Peyer's patch (tissue), 4 donors: ENCODE results near the gene HMX2. TPM values are rescaled to one million over a fixed set of nuclear protein-coding genes. Genes with fewer than 3 reads are reported as not detected.

ENCODE experiments used
- DNase-seq, 3 donors: peaks; one replicate each; pipeline ENCODE4 v3.0.0-alpha.2; 2017 to 2019
- H3K27ac ChIP-seq, 4 donors: fragments of 200-600 bp; sonication (generic); one replicate each; pipeline ENCODE4 v1.5.1; 2016 to 2019
- H3K27me3 ChIP-seq, 2 donors: fragments of 200-600 bp; sonication (generic); one replicate each; pipeline ENCODE4 v1.5.1; 2019
- H3K36me3 ChIP-seq, 3 donors: fragments of 200-600 bp; sonication (generic); one replicate each; pipeline ENCODE4 v1.5.1; 2016 to 2019
- H3K4me1 ChIP-seq, 4 donors: fragments of 200-600 bp; sonication (generic); one replicate each; pipeline ENCODE4 v1.5.1; 2016 to 2019
- H3K4me3 ChIP-seq, 4 donors: fragments of 200-600 bp; sonication (generic); 1 replicate in 3 of 4; 2 replicates in 1 of 4; pipeline ENCODE4 v1.5.1; 2016 to 2019; ENCODE audit warnings: mild to moderate bottlenecking in 1 of 4
- H3K9me3 ChIP-seq, 4 donors: fragments of 200-600 bp; sonication (generic); one replicate each; pipeline ENCODE4 v1.5.1; 2016 to 2019; ENCODE audit warnings: mild to moderate bottlenecking in 1 of 4
- POLR2A ChIP-seq, 2 donors: fragments of 450-650 bp; IDR thresholded peaks; one replicate each; pipeline ENCODE4 v1.5.1; 2017; ENCODE audit warnings: antibody characterized with exemption in 2 of 2, mild to moderate bottlenecking in 2 of 2, moderate library complexity in 2 of 2
- total RNA-seq, 4 donors: library from RNA; depleted of rRNA; stranded (reverse); fragments of >200 nt; gene quantifications; one replicate each; pipeline ENCODE4 v1.1.0, GENCODE V29; 2016
- TF ChIP-seq, protein P1 (sequence below), 6 experiments: fragments of 450-650 bp in 4 of 6; fragments of 200-600 bp in 2 of 6; sonication (generic) in 1 of 6; IDR thresholded peaks; one replicate each; pipeline ENCODE4 v1.5.1; 2017 to 2019; ENCODE audit warnings: antibody characterized with exemption in 6 of 6, mild to moderate bottlenecking in 3 of 6, moderate library complexity in 1 of 6

Gene HMX2
- total RNA-seq, 4 donors from 2014 or later: 1.0 TPM; not detected in 3

DNA sequence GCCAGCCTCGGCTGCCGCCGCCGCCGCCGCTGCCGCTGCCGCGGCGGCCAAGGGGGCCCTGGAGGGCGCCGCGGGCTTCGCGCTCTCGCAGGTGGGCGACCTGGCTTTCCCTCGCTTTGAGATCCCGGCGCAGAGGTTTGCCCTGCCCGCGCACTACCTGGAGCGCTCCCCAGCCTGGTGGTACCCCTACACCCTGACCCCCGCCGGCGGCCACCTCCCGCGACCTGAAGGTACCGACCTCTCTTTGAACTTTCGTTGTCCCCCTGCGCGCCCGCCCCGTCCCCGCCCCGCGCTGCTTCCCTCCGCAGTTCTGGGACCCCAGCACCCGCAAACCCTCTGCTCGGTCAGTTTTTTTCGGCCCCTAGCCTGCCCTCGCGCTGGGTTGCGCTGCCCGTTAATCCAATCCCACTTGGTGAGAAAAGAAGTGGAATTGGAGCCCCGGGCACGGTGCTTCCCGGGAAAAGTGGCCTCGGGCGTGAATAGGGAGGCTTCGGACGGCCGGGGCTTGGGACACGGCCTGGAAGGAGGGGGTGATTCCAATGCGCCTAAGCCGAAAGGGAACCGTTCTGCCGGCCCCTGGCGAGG, 11.6 kb upstream of the HMX2 start:
- H3K27ac ChIP-seq: no peak overlapping the region
- peaks cover 0 to 90% of the 10 kb centered on the region in 2 donors for H3K27me3 ChIP-seq
- no peaks in the 10 kb centered on the region for H3K9me3 ChIP-seq
- DNase-seq: no peak
- peak overlapping the region; percentile 22 to 55 (median 50) for H3K4me3 ChIP-seq
- H3K4me1 ChIP-seq: peaks cover 0 to 54% (median 28%) of the 10 kb centered on the region in 4 donors
- TF ChIP-seq POLR2A (IDR thresholded peaks at IDR 0.05): no peak
- TF ChIP-seq, protein P1, sequence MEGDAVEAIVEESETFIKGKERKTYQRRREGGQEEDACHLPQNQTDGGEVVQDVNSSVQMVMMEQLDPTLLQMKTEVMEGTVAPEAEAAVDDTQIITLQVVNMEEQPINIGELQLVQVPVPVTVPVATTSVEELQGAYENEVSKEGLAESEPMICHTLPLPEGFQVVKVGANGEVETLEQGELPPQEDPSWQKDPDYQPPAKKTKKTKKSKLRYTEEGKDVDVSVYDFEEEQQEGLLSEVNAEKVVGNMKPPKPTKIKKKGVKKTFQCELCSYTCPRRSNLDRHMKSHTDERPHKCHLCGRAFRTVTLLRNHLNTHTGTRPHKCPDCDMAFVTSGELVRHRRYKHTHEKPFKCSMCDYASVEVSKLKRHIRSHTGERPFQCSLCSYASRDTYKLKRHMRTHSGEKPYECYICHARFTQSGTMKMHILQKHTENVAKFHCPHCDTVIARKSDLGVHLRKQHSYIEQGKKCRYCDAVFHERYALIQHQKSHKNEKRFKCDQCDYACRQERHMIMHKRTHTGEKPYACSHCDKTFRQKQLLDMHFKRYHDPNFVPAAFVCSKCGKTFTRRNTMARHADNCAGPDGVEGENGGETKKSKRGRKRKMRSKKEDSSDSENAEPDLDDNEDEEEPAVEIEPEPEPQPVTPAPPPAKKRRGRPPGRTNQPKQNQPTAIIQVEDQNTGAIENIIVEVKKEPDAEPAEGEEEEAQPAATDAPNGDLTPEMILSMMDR (IDR thresholded peaks at IDR 0.05): no peak
- no peaks in the 10 kb centered on the region for H3K36me3 ChIP-seq

GRCh38 chr10:123136806-123137642, 10.9 kb upstream of the HMX2 start:
- TF ChIP-seq, protein P1 (IDR thresholded peaks at IDR 0.05): no peak
- TF ChIP-seq POLR2A (IDR thresholded peaks at IDR 0.05): no peak
- H3K4me3 ChIP-seq: peak overlapping the region; percentile 2 to 55 (median 50)

DNA sequence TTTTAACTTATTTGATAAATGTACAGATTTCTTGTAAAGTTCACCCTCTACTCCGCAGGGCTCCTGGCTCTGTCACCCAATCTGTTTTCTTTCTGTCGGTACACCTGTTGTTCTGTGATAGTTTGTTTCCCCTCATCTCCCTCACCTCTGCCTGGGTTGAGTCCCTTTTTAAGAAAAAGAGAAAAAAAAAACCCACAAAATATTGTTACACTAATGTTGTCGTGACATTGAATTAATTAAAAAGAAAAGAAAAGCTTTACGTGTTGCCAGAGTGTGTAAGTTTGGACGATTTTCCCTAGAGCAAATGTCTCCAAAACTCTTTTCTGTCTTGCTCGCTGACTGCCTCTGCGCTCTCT, 8.8 kb upstream of the HMX2 start:
- Histone ChIP-seq H3K4me1 (peaks cover 0 to 38% (median 19%) of the 10 kb centered on the region in 4 donors), H3K9me3 (no peaks in the 10 kb centered on the region), H3K27ac (no peak overlapping the region), H3K4me3 (no peak overlapping the region), H3K36me3 (no peaks in the 10 kb centered on the region), H3K27me3 (peaks cover 0 to 92% of the 10 kb centered on the region in 2 donors)
- TF ChIP-seq POLR2A (IDR thresholded peaks at IDR 0.05): no peak
- TF ChIP-seq, protein P1 (IDR thresholded peaks at IDR 0.05): no peak
- no peak for DNase-seq

More at GRCh38 chr10:123136806-123137642, 10.9 kb upstream of the HMX2 start:
- peaks cover 0 to 96% of the 10 kb centered on the region in 2 donors for H3K27me3 ChIP-seq
- H3K27ac ChIP-seq: no peak overlapping the region
- no peaks in the 10 kb centered on the region for H3K9me3 ChIP-seq
- H3K36me3 ChIP-seq: no peaks in the 10 kb centered on the region
- DNase-seq: no peak
- H3K4me1 ChIP-seq: peaks cover 0 to 54% (median 28%) of the 10 kb centered on the region in 4 donors

GRCh38 chr10:123139521-123140163, 8.3 kb upstream of the HMX2 start:
- Histone ChIP-seq H3K27ac (no peak overlapping the region), H3K27me3 (peaks cover 0 to 87% of the 10 kb centered on the region in 2 donors), H3K4me1 (peaks cover 0 to 33% (median 18%) of the 10 kb centered on the region in 4 donors), H3K4me3 (no peak overlapping the region), H3K9me3 (no peaks in the 10 kb centered on the region), H3K36me3 (no peaks in the 10 kb centered on the region)
- TF ChIP-seq POLR2A (IDR thresholded peaks at IDR 0.05): no peak
- TF ChIP-seq, protein P1 (IDR thresholded peaks at IDR 0.05): no peak
- peak in 1 of 3 donors; percentile 53 for DNase-seq

DNA sequence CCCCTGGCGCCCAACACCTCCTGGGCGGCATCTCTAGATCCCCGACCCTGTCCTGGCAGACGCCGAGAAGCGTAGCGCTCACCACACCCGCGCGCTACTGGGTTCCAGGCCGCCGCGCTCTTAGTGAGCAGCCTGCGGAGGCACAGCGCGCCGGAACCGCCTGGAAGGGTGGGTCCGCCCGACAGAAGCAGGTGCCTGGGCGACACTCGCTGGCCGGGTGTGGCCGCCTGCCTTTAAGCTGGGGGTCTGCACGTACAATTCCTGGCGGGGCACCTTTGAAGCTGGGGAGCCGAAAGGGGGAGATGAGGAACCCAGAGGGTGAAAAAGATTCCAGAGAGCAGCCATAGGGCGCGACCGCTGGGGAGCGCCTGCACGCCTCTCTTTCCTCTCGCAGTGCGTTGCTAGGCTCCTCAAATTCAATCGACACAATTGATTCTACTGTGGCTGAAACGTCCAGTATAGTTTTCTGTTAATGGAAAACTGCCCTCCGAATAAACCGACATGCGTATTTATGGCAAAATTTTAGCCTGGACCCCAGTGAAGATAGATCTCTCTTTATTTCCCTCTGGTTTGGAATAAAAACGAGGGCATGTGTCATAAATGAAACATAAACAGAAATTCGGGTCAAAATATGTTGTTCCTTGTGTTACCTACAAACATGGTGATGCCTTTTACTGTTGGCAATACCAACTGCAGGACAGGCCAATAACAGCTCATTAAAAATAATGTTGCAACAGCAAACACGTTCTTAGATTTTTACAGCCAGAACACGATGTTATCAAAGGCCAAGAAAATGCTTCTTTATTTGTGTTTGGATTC, 7.6 kb upstream of the HMX2 start:
- Histone ChIP-seq H3K27ac (no peak overlapping the region), H3K4me1 (peaks cover 0 to 26% (median 13%) of the 10 kb centered on the region in 4 donors), H3K4me3 (no peak overlapping the region), H3K36me3 (no peaks in the 10 kb centered on the region), H3K27me3 (peaks cover 0 to 83% of the 10 kb centered on the region in 2 donors), H3K9me3 (no peaks in the 10 kb centered on the region)
- no peak for TF ChIP-seq POLR2A (IDR thresholded peaks at IDR 0.05)
- TF ChIP-seq, protein P1 (IDR thresholded peaks at IDR 0.05): no peak
- DNase-seq: no peak
